ENCODE results near the gene INS.
"Not testable (repeated sequence)": the region's sequence is repeated elsewhere in the genome, so short reads cannot be mapped to it uniquely, and the experiment has no call there.

Gene INS

DNA sequence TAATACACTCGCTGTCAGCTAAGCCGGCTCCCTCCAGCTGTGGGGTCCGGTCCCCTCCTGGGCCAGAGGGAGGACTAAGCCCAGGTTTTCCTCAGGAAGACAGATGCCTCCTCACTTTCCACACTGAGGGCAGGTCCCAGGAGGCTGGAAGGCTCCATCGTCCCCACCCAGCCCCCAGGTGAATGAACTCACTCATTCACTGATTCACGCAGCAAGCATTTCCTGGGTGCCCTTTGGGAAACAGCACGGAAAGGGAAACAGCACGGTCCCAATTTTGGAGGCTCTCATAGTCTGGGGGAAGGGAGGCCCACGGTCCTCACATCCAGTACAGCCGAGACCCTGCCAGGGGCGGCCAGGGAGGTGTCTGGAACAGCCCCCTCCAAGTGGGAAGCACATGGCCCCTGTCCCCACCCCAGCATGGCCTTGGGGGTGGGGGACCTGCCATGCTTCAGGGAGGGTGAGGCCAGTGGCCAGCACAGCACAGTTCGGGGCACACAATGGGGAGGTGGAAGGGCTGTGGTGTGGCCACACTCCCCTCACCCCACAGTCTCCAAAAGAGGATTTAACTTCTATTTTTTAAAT lies 19.9 kb upstream of the INS start:
- DNase-seq (ENCODE audit: low read depth) = no peak

DNA sequence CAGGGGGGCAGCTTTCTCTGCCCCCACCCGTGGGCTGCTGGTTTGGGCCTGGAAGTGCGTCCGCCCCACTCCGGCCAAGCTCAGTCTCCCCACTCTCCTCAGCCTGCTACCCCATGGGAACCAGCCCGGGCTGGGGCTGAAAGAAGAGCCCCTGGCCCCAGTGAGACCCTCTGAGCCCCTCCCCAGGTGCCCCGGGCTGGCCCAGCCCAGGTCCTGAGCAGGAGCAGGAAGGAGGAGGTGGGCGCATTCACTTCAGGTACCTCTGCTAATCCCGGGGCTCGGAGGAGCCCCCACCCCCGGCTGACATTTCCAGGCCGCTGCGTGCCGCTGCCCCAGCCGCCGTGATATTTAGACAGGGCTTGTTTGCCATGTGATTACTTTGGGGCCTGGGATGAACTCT lies 19.3 kb upstream of the INS start:
- no peak for DNase-seq (ENCODE audit: low read depth)

DNA sequence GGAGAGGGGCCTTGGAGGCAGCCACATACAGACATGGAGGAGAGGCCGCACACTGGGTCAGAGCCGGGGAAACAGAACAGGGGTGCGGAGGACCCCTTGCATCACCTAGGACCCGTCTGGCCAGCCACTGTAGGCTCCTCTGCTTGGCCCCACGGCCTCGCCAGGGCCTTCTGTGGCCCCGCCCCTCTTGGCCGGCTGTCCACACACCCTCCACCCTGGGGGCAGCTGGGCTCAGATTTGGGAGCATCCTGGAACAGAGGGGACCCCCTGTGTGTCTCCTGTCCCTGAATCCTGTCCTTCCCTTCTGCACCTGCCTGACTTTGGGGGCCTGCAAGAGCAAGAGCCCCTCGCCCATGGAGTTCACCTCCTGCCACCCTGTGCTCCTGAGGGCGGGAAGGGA lies 18.5 kb upstream of the INS start:
- DNase-seq (ENCODE audit: low read depth) = no peak

DNA sequence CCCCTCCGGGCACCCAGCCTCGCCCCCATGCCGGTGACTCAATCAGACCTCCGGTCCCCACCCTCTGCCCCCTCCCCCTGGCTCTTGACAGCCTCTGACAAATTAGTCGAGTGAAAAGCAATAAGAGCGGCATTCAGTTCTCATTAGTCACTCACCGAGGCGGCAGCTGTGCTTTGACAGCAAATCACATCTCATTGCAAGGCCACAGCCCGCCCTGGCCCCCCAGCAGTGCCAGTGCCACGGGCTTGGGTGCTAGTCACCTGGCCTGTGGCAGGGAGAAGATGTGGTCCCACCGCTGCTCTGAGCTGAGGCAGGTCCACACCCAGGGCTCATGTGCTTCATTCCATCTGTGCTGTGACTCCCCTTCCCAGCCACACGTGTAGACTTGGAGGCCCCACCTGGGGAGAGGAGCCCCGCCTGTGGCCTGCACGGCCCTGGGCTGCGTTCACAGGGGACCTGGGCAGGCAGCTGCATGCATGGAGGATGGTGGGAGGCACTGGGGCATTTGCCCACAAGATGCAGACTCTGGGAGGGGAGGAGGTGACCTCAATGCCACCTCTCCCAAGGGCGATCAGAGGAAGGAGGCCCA lies 18.0 kb upstream of the INS start:
- DNase-seq (ENCODE audit: low read depth) = no peak

DNA sequence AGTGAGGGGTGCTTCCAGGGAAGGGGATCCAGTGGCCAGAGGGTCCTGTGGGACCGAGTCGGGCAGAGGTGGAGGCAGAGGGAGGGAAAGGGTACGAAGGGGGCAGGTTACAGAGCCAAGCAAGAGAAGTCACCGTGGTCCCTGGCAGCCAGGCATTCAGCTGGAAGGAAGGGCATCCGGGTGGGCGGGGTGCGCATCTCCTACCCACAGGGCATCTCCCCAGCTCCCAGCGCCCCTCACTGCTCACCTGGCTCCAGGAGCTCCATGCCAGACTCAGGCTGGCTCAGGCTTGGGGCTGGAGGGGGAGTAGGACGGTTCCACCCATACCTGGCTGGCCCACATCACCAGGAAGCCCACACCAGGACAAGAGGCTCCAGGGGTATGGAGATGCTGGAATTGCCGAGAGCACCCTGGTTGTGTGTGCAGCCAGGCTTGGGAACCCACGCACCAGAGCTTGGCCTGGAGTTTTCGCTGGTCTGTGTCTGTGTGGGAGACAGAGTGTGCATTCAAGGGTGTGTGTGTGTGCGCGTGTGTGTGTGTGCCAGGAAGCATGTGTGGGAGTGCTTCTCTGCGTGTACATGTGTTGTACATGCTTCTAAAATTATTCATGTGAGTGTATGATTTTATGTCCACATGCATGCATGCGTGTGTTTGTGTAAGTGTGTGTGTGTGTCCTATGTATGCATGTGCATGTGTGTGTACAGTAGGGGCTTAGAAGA lies 17.2 kb upstream of the INS start:
- not testable (repeated sequence) for DNase-seq (ENCODE audit: low read depth)

DNA sequence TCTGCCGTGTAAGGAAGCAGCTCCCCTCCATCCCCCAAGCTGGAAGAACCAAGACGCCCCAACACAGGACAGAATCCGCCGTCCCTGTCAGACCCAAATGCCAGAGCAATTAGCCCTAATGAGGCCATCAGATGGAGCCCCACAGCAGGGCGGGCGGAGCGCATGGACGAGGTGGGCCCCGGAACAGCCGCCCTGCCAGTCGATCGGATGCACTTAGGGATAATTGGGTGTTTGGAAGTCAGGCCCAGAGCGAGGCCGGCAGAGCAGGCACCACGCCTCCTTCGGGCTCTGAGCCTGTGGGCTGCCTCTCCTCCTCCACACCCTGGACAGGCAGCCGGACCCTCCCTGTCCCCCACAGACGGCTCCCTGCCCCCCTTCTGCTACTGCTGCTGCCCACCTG lies 16.1 kb upstream of the INS start:
- no peak for DNase-seq (ENCODE audit: low read depth)

DNA sequence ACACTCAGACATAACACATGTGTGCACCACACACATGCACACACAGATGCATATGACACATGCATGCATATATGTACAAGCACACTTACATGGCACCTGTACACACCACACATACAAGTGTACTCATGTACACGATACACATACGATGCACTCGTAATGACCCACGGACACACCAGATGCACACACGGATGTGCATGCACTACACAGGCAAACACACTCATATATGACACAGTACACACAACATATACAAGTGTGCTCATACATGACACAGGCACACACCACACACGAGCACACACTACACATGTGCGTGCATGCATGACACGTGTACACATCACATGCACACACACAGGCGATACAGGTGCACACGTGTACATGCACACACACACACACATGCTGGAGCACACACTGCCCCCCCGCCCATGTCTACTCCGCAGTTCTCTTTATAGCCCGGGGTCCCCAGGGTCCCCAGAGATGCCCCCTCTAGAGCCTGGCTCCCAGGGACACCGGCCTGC lies 15.4 kb upstream of the INS start:
- no peak for DNase-seq (ENCODE audit: low read depth)

DNA sequence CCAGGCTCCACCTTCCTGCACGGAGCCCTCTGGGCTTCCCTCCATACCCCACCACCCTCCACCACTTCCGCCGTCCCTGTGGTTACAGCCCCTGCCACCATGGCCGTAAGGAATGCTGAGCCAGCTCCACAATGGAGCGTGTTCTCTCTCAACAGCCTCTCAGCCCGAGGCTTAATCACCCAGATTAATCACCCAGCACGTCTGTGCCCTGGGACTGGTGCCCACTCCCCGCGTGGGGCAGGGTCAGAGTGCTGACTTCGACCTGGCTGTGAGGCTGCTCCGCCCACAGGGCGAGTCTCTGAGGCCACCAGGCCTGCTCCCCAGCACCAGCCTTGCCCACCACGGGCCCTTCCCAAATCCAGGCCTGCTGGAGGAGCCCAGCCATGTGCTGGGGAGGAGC lies 14.7 kb upstream of the INS start:
- DNase-seq (ENCODE audit: low read depth) = no peak

DNA sequence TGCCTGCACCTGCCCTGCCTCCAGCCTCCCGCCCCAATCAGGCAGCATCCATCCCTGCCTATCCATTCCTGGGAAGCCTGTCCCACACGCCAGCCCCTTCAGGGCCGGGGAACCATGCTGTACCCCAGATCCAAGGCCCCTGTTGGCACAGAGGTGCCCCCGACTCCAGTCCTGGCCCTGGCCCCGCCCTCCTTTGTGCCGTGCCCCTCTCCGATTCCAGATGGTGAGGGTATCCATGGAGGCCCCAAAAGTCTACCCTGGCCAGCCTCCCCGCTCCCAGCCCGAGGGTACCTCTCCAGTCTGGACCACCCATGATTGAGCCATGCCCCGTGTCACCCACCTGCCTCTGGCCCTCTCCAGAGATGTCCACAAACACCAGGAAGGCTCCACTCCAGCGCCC lies 13.4 kb upstream of the INS start:
- DNase-seq (ENCODE audit: low read depth) = no peak

DNA sequence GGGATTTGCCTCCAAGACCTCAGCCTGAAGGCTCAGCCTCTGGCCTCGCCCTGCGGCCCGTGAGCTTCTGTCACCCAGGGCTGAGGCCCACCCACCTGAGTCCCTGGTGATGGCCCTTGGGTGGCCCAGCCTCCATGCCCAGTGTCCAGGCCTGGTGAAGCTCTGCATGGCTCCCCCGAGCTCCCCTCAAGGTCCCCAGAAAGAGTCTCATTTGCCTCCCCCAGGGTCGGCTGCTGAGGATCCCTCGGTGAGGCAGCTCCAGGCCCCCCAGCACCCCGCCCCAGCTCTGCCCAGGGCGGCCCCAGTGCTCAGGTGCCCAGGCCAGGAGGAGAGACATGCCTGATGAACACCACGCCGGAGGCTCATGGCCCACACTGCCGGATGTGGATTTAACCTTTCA lies 12.8 kb upstream of the INS start:
- DNase-seq (ENCODE audit: low read depth) = no peak

DNA sequence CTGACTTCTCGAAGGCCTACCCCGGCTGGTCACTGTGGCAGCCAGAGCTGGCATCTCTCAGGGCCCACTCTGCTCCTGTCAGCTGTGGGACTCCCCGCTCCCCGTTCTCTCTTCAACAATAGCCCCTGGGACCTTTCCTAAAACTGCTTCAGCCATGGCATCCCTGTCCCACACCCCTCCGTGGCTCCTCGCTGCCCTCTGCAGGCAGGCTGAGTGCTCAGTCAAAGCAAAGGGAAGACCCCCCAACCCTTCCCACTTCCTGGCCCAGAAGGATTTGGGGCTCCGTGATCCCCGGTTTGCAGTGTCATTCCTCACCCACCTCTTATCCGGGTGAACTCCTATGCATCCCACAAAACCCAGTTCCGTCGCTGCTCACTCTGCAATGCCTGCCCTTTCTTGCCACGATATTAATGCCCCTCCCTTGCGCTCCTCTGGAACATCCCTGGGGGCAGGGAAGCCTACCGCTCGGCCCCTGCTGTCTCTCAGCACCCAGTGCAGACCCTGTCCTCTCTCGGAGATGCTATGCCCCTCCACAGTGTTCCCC lies 12.2 kb upstream of the INS start:
- DNase-seq (ENCODE audit: low read depth) = no peak

DNA sequence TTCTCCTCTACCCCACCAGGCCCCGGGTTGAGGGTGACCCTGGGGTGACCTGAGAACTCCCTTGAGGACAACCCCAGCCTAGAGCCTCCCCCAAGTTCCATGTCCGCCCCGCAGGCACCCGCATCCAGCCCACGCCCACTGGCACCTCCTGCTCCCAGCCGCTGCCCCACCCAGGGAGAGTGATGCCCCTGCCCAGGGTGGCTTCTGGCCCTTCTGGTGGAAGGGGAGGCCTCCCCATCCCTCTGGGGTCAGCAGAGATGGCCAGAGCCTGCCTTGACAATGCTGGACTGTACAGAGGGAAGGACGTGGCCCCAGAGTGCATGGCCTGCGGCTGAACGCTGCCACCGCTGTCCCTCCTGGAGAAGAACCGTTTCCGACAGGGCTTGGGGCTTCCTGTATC lies 11.7 kb upstream of the INS start:
- no peak for DNase-seq (ENCODE audit: low read depth)

DNA sequence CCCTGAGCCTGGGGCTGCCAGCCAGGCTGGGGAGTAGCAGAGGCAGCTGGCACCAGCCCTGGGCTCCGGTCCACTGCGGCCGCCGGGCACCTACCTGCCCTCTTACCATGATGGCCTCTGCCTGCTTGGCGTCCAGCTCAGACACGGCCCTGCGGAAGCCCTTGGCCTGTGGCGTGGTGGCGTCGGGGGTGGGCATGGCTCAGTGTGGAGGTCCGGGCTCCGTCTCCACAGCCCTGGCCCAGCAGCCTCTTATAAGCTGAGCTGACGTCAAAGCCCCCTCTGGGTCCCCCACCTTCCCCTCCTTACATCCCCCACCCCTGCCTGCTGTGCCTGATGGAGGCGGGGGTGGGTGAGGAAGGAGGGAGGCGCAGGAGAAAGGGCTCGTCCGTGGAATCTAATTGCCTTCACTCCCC lies 10.6 kb upstream of the INS start, which contains the start of gene TH:
Gene TH, minus strand, starts transcription at position 225 of the 413 bp plus-strand sequence. Its CDS starts 29 bp downstream, at position 196.
- DNase-seq (ENCODE audit: low read depth) = no peak

DNA sequence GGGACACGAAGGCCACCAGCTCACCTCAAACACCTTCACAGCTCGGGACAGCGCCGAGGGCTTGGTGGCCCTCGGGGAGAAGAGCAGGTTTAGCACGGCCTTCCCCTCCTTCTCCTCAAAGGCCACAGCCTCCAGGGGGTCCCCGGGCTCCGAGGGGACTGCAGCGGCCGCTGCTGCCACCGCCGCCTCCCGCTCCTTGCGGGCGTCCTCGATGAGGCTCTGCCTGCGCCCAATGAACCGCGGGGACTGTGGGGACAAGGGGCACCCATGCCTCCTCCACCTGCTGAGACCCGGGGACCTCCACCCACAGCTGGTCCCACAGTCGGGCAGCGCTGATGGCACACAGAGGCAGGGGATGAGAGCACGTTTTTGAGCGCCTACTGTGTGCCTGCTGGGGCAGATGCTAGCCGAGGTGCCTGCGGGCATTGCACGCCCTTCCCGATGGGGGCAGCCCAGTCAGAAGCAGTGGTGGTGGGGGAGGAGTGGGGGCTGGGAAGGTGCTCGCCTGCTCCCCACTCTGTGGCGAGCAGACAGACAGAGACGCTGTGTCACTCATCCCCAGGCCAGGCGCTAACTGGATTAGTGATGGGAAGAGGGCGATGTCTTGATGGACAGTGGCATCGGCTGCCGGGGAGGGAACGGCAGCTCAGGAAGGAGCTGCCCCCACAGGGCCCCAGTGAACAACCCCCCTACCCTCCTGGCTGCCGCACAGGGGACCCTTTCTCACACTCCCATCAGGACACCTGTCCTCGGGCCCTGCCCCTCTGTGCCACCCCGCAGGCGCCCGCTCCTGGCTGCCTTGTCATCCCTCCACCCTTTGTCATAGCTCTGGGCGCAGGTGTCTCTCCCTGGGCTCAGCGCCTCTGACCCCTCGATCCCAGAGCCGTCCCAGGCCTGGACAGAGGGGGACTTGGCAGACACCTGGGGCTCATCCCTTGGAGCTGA lies 8.9 kb upstream of the INS start:
- no peak for DNase-seq (ENCODE audit: low read depth)

DNA sequence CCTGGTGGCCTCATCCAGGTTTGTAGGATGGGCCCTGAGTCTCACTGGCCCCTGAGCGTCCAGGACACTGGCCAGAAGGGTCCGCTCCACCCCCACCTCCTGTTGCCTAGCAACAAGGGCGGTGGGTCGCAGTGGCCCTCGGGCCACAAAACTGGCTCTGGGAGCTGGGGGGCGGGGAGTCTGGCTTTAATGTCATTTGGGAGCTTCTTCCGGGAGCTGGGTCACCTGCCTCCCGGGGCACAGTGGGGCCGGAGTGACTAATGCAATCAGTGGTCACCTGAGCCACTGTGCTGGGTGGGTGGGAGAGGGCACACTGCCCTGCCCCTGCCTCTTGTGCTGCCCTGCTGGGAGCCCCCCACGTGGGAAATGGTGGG lies 8.0 kb upstream of the INS start:
- DNase-seq (ENCODE audit: low read depth) = no peak

DNA sequence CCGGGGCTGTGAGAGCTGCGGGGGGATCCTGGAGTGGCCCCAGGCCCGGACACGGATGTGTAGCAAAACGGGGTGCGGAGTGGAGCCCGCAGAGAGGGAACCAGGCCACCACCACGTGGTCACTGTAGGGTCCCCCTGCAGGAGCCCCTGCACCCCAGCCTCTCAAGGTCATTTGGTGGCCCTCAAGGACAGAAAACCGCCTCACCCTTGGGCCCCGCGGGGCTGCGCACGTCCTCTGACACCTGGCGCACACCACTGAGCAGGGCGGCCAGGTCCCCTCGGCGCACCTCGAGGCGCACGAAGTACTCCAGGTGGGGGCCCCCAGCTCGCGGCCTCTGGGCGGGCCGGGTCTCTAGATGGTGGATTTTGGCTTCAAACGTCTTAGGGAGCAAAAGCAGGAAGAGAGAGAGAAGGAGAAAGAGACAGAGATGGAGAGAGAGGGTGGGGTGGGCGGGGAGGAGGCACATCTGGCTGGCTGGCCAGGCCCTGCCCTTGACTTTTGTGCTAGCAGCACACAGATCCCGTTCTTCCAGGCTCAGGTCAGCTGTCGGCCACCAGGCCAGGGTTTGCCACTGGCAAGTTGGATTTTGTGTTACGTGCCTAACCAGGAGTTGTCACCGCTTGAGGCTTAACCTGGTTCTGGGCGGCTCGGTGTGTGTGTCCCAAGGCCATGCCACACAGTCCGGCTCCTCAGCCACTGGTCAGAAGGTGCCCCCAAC lies 7.4 kb upstream of the INS start:
- DNase-seq (ENCODE audit: low read depth) = no peak

DNA sequence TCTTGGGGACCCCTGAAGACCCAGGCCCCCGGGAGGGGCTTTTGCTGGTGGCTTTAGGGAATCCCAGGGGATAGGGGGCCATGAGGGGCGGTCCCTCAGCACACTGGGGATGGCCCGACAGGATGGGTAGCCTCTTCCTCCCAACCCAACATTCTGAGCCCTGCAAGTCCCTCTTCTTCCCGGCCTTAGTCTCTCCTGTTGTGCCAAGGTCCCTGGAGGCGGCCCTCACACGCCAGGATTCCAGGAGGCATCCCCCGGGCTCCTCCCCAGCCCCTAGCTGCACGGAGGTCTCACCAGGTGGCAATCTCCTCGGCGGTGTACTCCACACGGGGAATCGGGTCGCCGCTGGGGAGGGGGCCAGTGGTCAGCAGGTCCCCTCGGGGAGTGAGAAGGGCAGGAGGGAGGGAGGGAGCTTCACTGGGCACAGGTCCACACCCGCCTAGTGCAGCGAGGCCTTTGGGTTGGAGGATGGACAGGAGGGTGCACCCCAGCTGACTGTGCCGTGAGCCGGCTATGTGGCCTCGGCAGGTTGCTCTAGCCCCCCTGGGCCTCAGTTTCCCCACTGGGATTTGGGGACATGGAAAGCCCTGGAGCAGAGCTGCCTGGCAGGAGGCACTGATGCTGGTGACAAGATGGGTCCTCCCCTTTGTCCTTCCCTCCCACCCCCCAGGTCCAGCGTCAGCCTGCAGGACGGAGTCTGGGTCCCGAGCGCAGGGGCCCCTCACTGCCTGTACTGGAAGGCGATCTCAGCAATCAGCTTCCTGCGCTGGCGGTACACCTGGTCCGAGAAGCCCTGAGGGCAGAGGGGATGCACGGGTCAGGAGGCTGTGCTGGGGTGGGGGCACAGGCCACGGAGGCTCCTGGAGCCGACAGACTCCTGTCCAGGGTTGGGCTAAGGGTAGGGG lies 6.4 kb upstream of the INS start:
- no peak for DNase-seq (ENCODE audit: low read depth)

DNA sequence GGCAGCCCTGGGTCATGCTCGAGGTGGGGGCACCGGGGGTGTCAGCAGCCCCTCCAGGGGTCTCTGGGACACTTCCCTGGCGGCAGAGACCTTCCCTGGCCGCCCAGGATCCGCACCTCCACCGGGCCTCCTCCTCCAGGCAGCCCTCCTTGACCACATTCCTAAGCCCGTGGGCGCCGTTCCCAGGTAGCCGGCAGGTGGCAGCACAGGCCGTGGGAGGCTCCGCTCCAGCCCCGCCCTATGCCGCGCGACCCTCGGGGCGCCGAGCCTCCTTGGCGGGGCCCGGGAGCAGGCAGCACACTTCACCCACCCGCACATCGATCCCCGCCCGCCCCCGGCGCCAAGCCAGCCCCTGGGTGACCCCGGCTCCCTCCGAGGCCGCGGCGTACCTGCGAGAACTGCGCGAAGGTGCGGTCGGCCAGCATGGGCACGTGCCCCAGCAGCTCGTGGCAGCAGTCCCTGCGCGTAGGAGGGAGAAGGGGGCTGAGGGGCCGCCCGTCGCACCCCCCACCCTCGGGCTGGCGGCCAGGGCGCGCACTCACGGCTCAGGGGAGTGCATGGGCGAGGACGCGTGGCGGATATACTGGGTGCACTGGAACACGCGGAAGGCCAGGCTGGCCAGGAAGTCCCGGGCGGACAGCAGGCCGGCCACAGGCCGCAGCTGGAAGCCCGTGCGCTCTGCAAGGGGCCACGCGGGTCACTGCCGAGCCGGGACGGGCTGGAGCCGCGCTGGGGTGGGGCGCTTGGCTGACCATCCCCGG lies 5.3 kb upstream of the INS start:
- no peak for DNase-seq (ENCODE audit: low read depth)

DNA sequence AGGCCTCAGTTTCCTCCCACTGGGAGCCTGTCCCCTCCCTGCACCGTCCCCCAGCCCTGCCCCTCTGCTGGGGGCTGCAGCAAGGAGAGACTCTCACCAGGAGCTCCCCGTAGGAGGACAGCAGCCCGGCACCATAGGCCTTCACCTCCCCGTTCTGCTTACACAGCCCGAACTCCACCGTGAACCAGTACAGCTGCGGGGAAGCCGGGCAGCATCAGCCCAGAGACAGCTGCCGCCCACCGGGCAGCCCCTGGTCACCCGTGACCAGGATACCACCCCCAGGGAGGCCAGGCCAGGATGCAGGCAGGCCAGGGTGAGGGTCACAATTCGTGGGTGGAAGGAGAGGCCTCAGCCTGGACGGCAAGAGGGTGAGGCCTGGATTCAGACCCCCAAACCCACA lies 4.6 kb upstream of the INS start:
- DNase-seq (ENCODE audit: low read depth) = no peak

All from fibroblast of gingiva (primary cell).